Fibroblast of upper back skin (primary cell): ENCODE results near the gene ST7.
A peak's percentile ranks its signal among the peaks of the same experiment; 100 is the strongest.

Experiments used
- DNase-seq: peaks from one replicate; pipeline ENCODE4 v3.0.0-alpha.2; 2013

The ST7 gene

GRCh38 chr7:117034851-117035464 lies 81.7 kb downstream of the ST7 start:
- no peak for DNase-seq

- DNase-seq, result no peak
Observed at GRCh38 chr7:117035465-117035862, 82.2 kb downstream of the ST7 start.

DNA sequence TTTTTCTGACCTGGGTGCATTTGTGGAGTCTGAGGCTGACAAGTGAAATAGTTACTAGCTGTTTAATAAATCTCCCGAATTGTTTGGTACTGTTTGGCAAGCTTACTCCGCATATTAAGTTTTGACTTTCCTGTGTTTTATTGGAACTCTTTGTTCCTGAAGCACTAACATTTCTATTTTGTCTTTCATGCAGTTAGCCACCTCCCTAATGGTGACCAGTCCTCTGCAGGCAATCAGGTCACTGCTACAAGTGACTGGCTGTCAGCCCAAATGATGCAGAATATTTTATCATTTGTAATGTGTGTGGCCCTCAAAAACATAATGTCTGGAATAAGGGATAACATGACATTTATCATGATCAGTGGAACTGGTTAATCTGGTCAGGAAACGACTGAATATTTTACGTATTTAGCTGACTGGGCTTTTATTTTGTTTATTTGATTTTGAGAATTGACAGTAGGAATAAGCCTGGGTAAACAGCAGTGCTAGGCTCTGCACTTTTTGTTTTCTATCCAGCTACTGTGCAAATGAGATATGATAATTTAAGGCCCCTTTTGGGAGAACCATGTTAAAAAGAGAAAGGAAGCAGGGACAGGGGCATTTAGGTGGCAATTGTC lies 82.9 kb downstream of the ST7 start:
- no peak for DNase-seq

DNA sequence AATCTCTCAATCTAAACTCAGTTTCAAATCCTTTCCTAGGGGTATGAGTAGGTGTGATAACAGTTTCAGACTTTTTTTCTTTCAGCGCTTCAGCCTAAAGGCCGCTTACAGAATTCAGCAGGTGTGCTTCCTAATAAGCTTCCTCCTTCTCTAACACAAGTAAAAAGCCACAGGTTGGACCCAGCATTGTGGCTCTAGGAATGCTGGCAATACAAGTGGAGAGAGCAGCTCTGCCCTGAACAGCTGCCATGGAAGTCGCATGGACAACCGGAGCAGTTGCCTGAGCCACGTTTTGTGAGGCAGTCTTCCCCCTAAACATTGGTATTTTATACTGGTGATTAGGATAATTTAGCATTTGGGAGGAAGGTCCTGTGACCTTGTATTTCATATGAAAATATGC lies 83.5 kb downstream of the ST7 start:
- DNase-seq, result no peak

DNA sequence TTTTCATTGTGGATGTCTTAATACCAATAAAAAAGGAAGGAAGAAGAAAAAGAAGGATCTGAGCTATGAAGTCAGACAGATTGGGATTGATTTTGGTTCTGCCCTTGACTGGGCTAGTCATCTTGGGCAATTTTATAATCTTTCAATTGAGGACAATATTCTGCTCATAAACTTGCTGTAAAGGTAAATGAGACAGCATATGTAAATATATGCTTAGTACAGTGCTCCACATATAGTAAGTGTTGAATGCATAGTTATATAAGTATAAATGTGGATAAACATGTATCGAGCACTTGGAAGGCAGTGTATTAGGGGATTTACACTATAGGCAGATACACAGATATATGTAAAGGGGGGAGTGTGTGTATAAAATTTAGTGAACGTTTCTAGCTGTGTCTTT lies 85.1 kb downstream of the ST7 start:
- no peak for DNase-seq

DNA sequence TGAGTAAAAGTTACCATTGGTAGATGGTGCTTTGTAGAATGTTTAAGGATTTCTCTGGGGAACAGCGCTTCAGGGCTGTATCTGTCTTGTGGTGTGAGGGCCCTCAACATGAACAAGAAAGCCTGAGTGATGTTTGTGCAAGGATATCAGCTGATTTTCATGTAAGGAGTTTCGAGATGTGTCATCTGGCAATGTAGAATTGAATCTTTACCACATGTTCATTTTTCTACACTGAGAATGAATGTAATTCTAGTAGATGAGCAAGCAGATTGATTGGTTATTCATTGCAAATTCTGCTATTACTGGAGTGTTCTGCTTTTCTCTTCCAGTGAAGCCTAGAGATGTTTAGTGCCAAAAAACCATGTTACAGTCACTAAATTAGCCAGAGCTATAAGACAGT lies 87.7 kb downstream of the ST7 start:
- peak; percentile 84 for DNase-seq

GRCh38 chr7:117041822-117042221 lies 88.5 kb downstream of the ST7 start:
- DNase-seq, result no peak

DNA sequence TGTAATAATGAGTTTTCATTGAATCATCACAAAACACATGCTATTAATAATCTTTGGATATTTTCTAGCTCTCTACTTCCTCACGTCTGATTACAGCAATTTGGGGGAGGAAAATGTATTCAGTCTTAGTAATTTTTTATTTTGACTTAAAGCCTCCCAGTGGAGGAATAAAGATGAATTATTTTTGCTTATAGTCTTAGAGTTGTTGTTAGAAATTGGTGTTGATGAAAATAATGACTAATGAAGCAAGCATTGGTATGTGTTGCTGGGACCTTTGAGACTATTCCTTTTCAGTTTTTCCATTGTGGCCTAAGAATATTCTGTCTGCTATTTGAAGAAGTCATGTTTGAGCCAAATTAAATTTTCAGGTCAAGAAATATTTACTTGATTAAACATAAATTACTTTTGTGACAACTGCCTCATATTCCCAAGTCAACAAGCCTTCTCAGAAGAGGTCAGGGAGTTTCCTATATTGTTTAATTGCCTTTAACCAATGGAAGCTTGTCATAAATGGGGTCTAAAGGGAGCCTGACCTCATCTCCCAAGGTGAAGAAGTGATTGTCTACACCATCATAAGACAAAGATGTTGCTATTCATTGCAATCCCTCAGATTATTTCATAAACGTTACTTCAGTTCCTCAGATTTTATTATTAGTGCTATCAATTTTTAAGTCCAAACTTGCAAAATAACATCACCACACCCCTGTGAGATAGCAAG lies 90.0 kb downstream of the ST7 start:
- peak; percentile 32 for DNase-seq

DNA sequence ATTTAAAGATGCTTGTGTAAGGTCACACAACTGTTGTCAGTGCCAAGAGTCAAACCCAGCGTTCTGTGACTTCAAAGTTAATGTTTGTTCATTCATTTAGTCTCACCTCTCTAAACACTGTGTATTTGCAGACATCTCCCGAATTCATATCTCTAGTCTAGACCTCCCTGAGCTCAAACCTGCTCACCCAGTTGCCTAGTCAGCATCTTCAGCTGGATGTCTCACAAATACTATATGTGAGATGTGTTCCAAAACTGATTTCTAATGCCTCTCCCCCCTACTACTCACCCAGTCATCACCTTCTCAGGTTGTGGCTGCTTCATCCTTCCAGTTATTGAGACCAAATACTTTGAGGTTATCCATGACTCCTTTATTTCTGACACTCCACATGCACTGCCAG lies 91.4 kb downstream of the ST7 start:
- DNase-seq, result no peak

GRCh38 chr7:117045927-117046710 lies 92.8 kb downstream of the ST7 start:
- no peak for DNase-seq

DNA sequence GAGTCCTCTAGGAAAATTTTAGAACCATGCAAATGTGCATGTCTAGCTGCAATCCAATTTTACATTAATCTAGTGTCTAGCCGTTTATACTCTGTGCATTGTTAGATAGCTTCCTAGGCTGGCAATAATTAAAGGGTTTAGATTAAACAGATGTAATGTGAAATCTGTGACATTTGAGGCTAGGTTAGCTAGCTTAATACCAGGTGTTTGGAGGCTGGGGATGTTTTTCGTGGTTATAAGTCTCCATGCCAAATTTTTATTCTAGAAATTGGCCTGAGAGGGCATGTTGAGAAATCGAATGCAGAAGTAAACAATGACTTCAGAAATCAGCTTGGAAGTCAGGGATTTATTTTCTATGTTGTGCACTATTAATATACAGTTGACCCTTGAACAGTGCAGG lies 94.2 kb downstream of the ST7 start:
- no peak for DNase-seq

- DNase-seq, result no peak
Observed at GRCh38 chr7:117048114-117048866, 95.0 kb downstream of the ST7 start.

- no peak for DNase-seq
Observed at GRCh38 chr7:117048882-117049281, 95.6 kb downstream of the ST7 start.

GRCh38 chr7:117051808-117052207 lies 98.5 kb downstream of the ST7 start:
- no peak for DNase-seq

GRCh38 chr7:117053432-117053831 lies 100.1 kb downstream of the ST7 start:
- DNase-seq, result no peak

DNA sequence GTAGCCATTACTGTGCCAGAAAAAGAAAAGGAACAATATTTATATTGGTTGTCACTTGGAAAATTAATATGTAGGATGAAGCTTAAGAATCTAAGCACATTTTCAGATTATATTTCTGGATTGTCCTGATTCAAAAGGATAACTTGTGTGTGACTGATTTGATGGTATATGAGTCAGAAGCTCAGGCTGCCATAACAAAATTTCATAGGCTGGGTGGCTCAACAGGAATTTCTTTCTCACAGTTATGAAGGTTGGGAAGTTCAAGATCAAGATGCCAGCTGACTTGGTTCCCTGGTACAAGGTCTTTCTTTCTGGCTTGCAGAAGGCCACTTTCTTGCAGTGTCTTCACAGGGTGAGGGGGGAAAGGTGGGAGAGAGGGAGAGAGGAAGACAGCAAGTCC lies 108.5 kb downstream of the ST7 start:
- DNase-seq, result peak; percentile 37

- no peak for DNase-seq
Observed at GRCh38 chr7:117062300-117062699, 109.0 kb downstream of the ST7 start.

DNA sequence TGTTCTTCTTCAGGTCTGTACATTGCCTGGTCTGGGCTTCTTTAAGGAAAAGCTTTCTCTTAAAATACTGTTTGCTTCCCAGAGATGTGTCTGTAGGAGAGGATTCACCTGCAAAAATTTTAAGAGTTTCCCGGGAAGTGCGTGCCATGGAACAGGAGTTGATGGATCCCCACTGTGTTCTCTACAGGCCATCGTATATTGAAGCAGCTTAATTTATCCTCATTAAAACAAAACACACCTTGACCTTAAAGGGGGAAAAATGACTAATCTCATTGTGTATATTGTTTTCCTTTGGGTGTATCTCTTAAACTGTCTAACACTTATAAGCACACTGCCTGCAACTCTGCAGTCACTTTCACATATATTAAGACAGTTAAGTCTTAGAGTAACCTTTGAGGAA lies 111.4 kb downstream of the ST7 start:
- no peak for DNase-seq

DNA sequence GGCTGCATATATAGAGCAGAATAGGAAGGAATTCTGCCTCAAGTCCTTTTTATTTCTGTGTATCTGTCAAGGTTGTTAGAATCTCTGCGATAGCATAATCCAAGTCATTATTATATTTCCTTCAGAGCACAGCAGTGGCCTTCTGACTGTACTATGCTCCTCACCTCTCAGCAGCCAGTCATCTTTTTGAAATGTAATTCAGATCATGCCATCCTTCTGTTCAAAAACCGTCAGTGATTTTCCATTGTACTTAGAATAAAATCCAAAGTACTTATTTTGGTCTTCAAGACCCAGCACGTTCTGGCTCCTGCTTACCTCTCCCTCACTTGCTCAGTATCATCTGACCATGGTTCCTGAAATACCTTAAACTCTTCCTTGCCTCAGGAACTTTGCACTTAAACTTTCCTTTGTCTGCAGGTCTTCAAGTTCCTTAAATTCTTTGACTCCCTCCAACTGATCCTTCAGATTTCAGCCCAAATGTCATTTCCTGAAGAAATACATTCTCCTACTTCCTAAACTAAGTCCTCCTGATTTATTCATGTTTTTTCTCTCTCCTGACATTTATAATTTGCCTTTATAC lies 112.4 kb downstream of the ST7 start:
- DNase-seq, result no peak

GRCh38 chr7:117066668-117067067 lies 113.4 kb downstream of the ST7 start:
- no peak for DNase-seq

DNA sequence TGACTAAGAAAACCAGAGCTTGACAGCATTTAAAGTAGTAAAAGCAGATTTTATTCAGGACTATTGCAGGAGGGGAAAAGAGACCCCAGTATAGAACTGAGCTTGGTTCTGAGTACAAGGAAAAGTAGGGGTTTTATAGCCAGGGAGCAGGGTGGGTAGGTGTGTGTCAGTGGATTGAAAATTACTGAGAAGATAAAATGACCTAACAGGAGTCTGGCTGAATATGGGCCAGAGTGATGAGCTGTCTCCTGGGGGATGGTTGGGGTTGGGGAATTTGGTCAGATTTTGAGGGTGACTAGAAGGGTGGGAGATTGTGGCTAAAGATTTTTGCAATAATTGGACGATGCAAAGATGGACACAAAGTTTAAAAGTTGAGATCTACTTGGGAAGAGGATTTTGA lies 114.0 kb downstream of the ST7 start:
- no peak for DNase-seq

DNA sequence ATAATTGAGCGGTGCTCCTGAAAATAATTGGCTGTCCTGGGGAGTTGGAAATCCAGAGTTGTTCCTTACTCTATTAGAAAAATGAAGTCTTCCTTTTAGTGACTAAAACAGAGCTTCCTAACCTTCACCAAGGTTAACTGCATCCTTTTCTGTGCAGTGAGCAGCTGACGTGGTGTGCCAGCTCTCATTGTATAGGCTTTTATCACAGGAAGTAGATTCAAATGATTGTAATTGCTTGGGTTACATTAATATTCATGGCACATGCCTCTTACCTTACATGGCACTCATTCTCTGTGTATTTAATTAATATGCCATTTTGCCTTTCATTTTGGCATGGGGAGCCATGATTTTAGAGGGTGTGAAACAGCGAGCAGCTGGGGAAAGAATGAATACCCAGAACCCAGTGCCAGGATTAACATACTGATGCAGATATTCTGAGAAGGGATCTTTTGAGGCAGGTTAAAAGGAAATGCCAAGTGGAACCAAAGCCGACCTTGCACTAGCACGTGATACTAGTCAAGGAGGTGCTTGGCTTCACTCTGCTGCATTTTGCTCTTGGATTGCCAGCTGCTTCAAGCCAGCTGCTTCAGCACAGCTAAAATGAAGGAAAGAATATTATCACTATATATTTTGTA lies 115.3 kb downstream of the ST7 start:
- no peak for DNase-seq
